ENCODE data around the gene TBL1X.
"Not testable (repeated sequence)": the region's sequence is repeated elsewhere in the genome, so short reads cannot be mapped to it uniquely, and the experiment has no call there.

Gene TBL1X

DNA sequence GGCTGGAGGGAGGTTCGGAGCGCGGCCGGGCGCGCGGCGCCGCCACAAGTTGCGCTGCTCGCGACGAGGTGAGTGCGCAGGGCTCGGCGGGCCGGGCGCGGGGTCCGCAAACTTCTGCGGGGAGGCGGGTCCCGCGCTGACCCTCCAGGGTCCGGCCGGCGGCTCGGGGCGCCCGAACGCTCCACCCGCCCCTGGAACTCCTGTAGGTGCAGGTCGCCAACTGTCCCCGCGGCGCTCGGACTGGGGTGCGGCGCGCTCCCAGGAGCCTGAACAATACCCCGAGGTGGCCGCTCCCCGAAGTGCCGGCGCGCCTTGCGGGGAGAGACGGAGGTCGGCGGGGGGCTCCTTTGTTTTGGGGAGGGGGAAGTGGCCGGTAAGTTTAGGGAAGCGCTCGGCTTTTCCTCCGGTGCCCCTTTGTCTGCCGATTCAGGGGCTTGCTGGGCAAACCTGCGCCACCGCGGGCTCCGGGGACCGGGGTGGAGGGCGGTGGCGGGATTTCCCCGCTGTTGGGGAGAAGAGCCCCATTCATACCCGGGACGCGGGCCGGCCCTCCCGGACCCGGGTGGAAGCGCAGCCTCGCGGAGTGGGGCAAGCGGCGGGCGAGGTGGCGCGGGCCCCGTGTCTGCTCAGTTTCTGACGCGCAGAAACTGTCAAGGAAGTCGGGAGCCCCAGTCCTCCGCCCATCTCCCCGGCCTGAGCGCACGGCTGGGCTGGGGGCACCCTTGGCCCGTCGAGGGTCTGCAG lies 694 bp downstream of the TBL1X start:
- H3K9me3 ChIP-seq (ENCODE audit: control insufficient read depth, insufficient read depth, low read length): no peaks in the 10 kb centered on the region
- peaks cover 12% of the 10 kb centered on the region for H3K27me3 ChIP-seq (ENCODE audit: control insufficient read depth, insufficient read depth, low read length)
- no peaks in the 10 kb centered on the region for H3K36me3 ChIP-seq (ENCODE audit: control insufficient read depth, insufficient read depth, low read length)
- H3K9ac ChIP-seq (ENCODE audit: low read depth, low read length): no peak overlapping the region
- H3K4me3 ChIP-seq (ENCODE audit: low read depth, low read length): peak overlapping the region; percentile 39
- H3K4me1 ChIP-seq (ENCODE audit: control insufficient read depth, insufficient read depth, low read length): peaks cover 11% of the 10 kb centered on the region

DNA sequence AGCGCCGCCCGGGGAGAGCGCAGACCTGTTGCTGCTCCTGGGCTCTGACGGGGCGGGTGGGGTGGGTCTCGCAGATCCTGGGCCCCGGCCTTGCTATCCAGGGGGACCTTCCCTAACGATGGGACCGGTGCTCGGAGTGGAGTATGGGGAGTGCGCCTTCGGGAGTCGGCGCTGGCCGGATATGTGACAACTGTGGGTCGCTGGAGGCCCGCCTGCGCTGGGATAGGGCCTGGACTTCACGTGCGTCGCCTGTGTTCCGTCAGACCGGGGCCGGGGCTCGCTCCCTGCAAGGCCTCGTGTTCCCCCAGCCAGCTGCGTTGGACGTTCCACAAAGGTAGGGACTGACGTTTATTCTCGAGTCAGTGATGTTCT lies 1.3 kb downstream of the TBL1X start:
- H3K9ac ChIP-seq (ENCODE audit: low read depth, low read length): no peak overlapping the region
- no peaks in the 10 kb centered on the region for H3K9me3 ChIP-seq (ENCODE audit: control insufficient read depth, insufficient read depth, low read length)
- H3K36me3 ChIP-seq (ENCODE audit: control insufficient read depth, insufficient read depth, low read length): no peaks in the 10 kb centered on the region
- H3K27me3 ChIP-seq (ENCODE audit: control insufficient read depth, insufficient read depth, low read length): peaks cover 12% of the 10 kb centered on the region
- peaks cover 11% of the 10 kb centered on the region for H3K4me1 ChIP-seq (ENCODE audit: control insufficient read depth, insufficient read depth, low read length)
- H3K4me3 ChIP-seq (ENCODE audit: low read depth, low read length): peak overlapping the region; percentile 39

DNA sequence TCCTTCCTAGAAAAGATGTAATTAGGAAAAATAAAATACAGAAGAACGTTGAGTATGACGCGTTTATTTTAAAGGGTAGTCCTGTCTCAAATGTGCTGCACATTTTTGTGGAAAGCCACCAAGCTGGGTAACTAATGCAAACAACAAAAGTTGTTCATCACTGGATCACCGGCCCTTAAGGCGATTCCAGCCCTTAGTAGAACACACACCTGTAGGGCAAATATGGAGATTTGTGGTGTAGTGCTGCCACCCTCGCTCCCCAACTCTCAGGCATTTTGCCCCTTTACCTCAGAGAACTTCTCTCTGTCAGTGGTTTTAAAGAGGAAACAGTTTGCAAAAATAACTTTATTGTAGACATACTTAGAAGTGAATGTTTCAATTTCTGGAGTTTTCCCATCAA lies 1.9 kb downstream of the TBL1X start:
- no peaks in the 10 kb centered on the region for H3K9me3 ChIP-seq (ENCODE audit: control insufficient read depth, insufficient read depth, low read length)
- peaks cover 12% of the 10 kb centered on the region for H3K27me3 ChIP-seq (ENCODE audit: control insufficient read depth, insufficient read depth, low read length)
- peak overlapping the region; percentile 39 for H3K4me3 ChIP-seq (ENCODE audit: low read depth, low read length)
- peaks cover 11% of the 10 kb centered on the region for H3K4me1 ChIP-seq (ENCODE audit: control insufficient read depth, insufficient read depth, low read length)
- H3K9ac ChIP-seq (ENCODE audit: low read depth, low read length): no peak overlapping the region
- H3K36me3 ChIP-seq (ENCODE audit: control insufficient read depth, insufficient read depth, low read length): no peaks in the 10 kb centered on the region

DNA sequence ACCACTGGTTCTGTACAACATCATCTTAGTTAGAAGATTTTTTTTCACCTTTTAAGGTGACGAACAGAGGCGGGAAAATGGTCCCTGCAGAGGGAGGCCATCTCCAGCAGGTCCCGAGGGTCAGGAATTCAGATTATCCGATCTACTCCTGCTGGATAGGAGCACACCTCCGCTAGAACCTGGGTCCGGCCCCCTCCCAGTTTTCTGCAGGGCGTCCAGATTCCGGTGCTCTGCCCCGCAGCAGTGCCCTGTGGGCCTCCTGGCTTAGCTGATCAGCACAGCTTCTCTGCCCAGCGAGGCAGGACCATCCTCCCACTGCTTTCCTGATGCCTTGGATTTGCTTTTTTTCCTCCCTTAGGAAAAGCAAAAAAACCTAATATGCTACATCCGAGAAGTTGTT lies 2.3 kb downstream of the TBL1X start:
- peak overlapping the region; percentile 39 for H3K4me3 ChIP-seq (ENCODE audit: low read depth, low read length)
- peaks cover 11% of the 10 kb centered on the region for H3K4me1 ChIP-seq (ENCODE audit: control insufficient read depth, insufficient read depth, low read length)
- no peaks in the 10 kb centered on the region for H3K9me3 ChIP-seq (ENCODE audit: control insufficient read depth, insufficient read depth, low read length)
- no peaks in the 10 kb centered on the region for H3K36me3 ChIP-seq (ENCODE audit: control insufficient read depth, insufficient read depth, low read length)
- H3K27me3 ChIP-seq (ENCODE audit: control insufficient read depth, insufficient read depth, low read length): peaks cover 12% of the 10 kb centered on the region
- no peak overlapping the region for H3K9ac ChIP-seq (ENCODE audit: low read depth, low read length)

DNA sequence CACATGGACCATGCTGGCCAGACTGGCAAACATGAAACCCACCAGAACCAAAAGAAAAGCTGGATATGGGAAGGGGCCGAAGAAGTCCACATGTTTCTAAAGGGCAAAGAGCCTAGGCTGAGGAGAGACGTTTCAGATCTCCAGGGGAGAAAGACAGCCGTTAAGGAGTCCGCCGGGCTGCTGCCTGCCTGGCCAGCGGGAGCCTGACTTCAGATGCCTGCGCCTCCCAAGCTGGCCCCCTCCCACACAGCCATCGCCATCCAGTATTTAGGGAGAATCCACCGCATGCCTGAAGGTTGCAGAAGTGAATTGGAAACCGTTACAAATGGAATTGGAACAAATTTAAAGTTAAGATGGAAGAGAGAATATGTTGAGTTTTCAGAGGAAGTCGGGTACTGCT lies 2.9 kb downstream of the TBL1X start:
- Histone ChIP-seq H3K27me3 (ENCODE audit: control insufficient read depth, insufficient read depth, low read length) (peaks cover 12% of the 10 kb centered on the region), H3K9me3 (ENCODE audit: control insufficient read depth, insufficient read depth, low read length) (no peaks in the 10 kb centered on the region), H3K4me3 (ENCODE audit: low read depth, low read length) (no peak overlapping the region), H3K36me3 (ENCODE audit: control insufficient read depth, insufficient read depth, low read length) (no peaks in the 10 kb centered on the region), H3K4me1 (ENCODE audit: control insufficient read depth, insufficient read depth, low read length) (peaks cover 5% of the 10 kb centered on the region), H3K9ac (ENCODE audit: low read depth, low read length) (no peak overlapping the region)

DNA sequence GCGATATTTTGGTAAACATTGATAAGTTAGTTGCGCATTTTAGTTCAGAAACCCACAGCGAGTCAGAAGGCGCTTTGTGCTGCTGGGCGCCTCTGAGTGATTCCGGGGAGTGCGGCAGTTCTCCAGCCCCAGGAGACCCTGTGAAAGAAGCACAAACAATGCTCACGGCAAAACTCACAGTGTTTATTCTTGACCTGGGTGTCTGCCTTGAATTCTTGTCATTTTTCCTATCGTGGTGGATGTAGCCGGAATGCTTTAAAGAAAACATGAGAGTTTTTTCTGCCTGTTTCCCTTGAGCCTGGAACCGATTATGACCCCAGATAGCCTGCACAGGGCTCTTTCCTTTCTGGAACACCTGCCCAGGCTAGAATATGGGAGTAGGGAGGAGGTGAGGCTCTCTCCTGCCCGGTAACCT lies 6.7 kb downstream of the TBL1X start:
- Histone ChIP-seq H3K4me3 (ENCODE audit: low read depth, low read length) (no peak overlapping the region), H3K27me3 (ENCODE audit: control insufficient read depth, insufficient read depth, low read length) (peaks cover 9% of the 10 kb centered on the region), H3K9ac (ENCODE audit: low read depth, low read length) (no peak overlapping the region), H3K9me3 (ENCODE audit: control insufficient read depth, insufficient read depth, low read length) (no peaks in the 10 kb centered on the region), H3K4me1 (ENCODE audit: control insufficient read depth, insufficient read depth, low read length) (peaks cover 2% of the 10 kb centered on the region), H3K36me3 (ENCODE audit: control insufficient read depth, insufficient read depth, low read length) (no peaks in the 10 kb centered on the region)

DNA sequence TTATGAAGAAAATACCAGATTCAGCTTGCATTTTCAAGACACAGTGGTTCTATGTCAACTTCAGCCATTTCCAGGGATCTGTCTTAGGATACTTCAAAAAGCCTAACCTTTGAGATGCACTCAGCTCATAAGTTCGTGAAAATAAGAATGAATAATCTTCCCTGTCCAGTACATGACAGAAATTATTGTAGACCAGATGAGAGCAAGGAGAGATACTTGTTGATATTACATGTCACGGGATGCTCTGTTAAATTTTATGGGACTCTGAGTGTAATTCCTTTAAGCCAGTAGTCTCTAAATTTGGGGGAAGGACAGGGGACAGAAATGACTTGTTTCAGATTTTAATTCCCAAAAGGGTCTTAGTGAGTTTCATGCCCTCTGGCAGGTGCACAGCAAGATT lies 8.8 kb downstream of the TBL1X start:
- no peaks in the 10 kb centered on the region for H3K9me3 ChIP-seq (ENCODE audit: control insufficient read depth, insufficient read depth, low read length)
- H3K9ac ChIP-seq (ENCODE audit: low read depth, low read length): no peak overlapping the region
- H3K27me3 ChIP-seq (ENCODE audit: control insufficient read depth, insufficient read depth, low read length): no peaks in the 10 kb centered on the region
- no peaks in the 10 kb centered on the region for H3K36me3 ChIP-seq (ENCODE audit: control insufficient read depth, insufficient read depth, low read length)
- H3K4me1 ChIP-seq (ENCODE audit: control insufficient read depth, insufficient read depth, low read length): no peaks in the 10 kb centered on the region
- H3K4me3 ChIP-seq (ENCODE audit: low read depth, low read length): no peak overlapping the region

DNA sequence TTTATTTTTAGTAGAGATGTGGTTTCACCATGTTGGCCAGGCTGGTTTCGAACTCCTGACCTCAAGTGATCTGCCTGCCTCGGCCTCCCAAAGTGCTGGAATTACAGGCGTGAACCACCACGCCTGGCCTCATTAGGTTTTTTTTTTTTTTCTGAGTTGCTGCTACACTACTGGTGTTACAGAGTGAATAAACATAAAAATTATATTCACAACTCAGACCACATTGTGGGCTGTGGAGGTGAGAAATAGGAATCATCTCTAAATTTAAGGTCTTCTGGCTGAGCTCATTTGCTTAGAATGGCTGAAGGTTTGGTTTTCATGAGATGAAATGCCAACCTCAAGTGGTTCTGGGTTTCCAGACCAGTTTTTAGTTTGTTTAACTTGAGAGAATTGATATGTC lies 10.6 kb downstream of the TBL1X start:
- not testable (repeated sequence) for H3K4me1 ChIP-seq (ENCODE audit: control insufficient read depth, insufficient read depth, low read length); H3K9ac ChIP-seq (ENCODE audit: low read depth, low read length); H3K4me3 ChIP-seq (ENCODE audit: low read depth, low read length); H3K9me3 ChIP-seq (ENCODE audit: control insufficient read depth, insufficient read depth, low read length); H3K27me3 ChIP-seq (ENCODE audit: control insufficient read depth, insufficient read depth, low read length); H3K36me3 ChIP-seq (ENCODE audit: control insufficient read depth, insufficient read depth, low read length)

DNA sequence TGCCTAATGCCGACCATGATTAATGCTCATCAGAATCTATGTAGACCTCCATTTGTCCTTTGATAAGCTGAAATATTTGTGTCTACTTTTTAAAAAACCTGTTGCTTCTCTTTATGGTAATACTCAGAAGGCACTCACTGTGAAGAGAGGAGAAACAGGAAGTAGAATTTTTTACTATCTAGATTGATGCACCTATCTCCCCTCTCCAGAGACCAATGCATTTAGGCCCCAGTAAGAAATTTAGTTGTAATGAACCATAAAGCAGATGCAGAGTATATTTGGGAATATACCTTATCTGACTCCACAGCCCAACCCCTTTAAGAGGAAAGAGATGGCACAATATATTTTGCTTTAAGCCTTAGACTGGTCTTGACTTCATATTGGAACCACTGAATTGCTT lies 11.1 kb downstream of the TBL1X start:
- Histone ChIP-seq H3K4me1 (ENCODE audit: control insufficient read depth, insufficient read depth, low read length) (no peaks in the 10 kb centered on the region), H3K27me3 (ENCODE audit: control insufficient read depth, insufficient read depth, low read length) (no peaks in the 10 kb centered on the region), H3K36me3 (ENCODE audit: control insufficient read depth, insufficient read depth, low read length) (no peaks in the 10 kb centered on the region), H3K9ac (ENCODE audit: low read depth, low read length) (no peak overlapping the region), H3K4me3 (ENCODE audit: low read depth, low read length) (no peak overlapping the region), H3K9me3 (ENCODE audit: control insufficient read depth, insufficient read depth, low read length) (no peaks in the 10 kb centered on the region)

DNA sequence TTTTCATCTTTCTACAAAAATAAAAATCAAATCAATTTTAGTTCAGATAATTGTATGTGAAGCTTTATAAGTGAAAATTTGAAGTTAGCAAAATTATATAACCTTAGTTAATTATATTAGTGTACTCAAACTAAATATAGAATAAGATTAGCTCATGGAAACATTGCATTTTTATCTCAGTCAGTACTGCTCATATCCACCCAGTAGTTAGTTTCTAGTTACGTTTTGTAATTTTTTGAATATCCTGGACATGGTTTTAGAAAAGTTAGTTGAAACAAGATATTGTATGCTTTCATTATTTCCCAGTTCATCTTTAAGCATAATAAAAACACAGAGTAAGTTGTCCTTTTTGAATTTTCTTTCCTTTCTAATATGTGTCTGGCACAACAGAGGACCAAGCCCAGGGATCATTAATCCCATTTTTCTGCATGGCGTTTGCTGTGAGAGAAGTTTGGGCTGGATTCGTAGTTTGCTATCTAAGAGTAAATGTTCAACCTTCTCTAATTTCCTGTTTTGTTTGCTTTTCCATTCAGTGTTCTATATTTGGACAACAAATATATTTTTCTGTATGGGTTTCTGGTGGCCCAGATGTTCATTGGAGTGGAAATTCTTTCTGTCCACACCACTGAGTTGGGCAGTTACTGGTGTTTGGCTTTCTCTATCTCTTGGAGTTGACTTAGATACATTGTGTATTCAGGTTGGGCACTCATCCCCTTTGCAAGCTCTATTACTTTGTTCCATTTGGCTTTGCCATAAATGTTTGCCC lies 12.1 kb downstream of the TBL1X start:
- Histone ChIP-seq H3K4me1 (ENCODE audit: control insufficient read depth, insufficient read depth, low read length) (no peaks in the 10 kb centered on the region), H3K27me3 (ENCODE audit: control insufficient read depth, insufficient read depth, low read length) (no peaks in the 10 kb centered on the region), H3K4me3 (ENCODE audit: low read depth, low read length) (no peak overlapping the region), H3K9me3 (ENCODE audit: control insufficient read depth, insufficient read depth, low read length) (no peaks in the 10 kb centered on the region), H3K36me3 (ENCODE audit: control insufficient read depth, insufficient read depth, low read length) (no peaks in the 10 kb centered on the region), H3K9ac (ENCODE audit: low read depth, low read length) (no peak overlapping the region)

DNA sequence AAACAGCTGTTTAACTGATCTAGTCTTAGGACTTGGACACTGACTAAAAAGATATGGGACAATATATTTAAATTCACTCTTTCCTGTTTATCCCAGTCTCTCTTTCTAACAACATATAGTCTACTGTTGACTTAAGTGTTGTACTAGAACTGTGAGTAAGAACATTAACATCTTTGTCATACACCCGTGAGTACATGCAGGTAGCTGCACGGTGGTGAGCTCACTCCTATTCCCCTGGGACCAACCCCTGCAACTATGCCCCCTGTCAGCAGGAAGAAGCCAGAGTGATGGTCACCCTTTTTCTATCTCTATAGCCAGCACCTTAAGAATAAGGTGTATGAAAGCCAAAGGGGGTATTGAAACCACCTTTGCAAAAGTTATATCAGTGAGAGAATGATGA lies 17.6 kb downstream of the TBL1X start:
- Histone ChIP-seq H3K9me3 (ENCODE audit: control insufficient read depth, insufficient read depth, low read length) (no peaks in the 10 kb centered on the region), H3K4me3 (ENCODE audit: low read depth, low read length) (no peak overlapping the region), H3K36me3 (ENCODE audit: control insufficient read depth, insufficient read depth, low read length) (no peaks in the 10 kb centered on the region), H3K27me3 (ENCODE audit: control insufficient read depth, insufficient read depth, low read length) (no peaks in the 10 kb centered on the region), H3K9ac (ENCODE audit: low read depth, low read length) (no peak overlapping the region), H3K4me1 (ENCODE audit: control insufficient read depth, insufficient read depth, low read length) (peaks cover 2% of the 10 kb centered on the region)

DNA sequence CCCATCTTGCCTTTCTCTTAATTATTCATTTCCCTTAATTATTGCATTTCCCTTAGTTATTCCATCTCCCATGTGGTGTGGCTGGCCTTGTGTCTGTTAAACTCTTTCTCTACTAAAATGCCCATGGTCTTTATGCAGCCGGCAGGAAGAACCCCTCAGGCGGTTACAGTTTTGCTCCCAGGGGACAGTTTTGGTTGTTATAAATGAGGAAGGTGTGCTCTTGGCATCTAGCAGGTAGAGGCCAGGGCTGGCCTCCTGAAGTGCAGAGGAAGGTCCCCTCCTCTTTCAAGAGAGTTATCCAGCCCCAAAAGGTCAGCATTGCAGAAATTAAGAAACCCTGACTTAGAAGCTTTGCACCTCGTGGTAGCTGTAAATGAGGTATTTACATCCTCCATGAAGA lies 18.0 kb downstream of the TBL1X start:
- Histone ChIP-seq H3K4me3 (ENCODE audit: low read depth, low read length) (no peak overlapping the region), H3K4me1 (ENCODE audit: control insufficient read depth, insufficient read depth, low read length) (peaks cover 2% of the 10 kb centered on the region), H3K36me3 (ENCODE audit: control insufficient read depth, insufficient read depth, low read length) (no peaks in the 10 kb centered on the region), H3K9me3 (ENCODE audit: control insufficient read depth, insufficient read depth, low read length) (no peaks in the 10 kb centered on the region), H3K27me3 (ENCODE audit: control insufficient read depth, insufficient read depth, low read length) (no peaks in the 10 kb centered on the region), H3K9ac (ENCODE audit: low read depth, low read length) (no peak overlapping the region)
